Liver (tissue), 9 donors: ENCODE data around the gene RBM33. TPM values are rescaled to one million over a fixed set of nuclear protein-coding genes. Genes with fewer than 3 reads are reported as not detected.

Experiments
- DNase-seq: peaks from one replicate; pipeline ENCODE4 v3.0.0-alpha.2; 2017; ENCODE audit warnings: low spot score
- H3K27ac ChIP-seq, 2 donors: one replicate each; pipeline ENCODE4 v1.7.0; 2013; ENCODE audit warnings: inconsistent platforms in 2 of 2, low read length in 2 of 2, control low read depth in 1 of 2, low read depth in 1 of 2, mild to moderate bottlenecking in 1 of 2
- H3K27me3 ChIP-seq, 4 donors: one replicate each; pipeline versions ENCODE4 v1.6.1 to v1.7.0; 2013; ENCODE audit warnings: low read length in 3 of 4, inconsistent platforms in 1 of 4, mild to moderate bottlenecking in 1 of 4, moderate library complexity in 1 of 4; ENCODE audit not compliant: control insufficient read depth in 4 of 4, insufficient read depth in 4 of 4
- H3K36me3 ChIP-seq, 4 donors: one replicate each; pipeline versions ENCODE4 v1.6.1 to v1.7.0; 2013; ENCODE audit warnings: low read length in 3 of 4, mild to moderate bottlenecking in 3 of 4, low read depth in 1 of 4, moderate library complexity in 1 of 4; ENCODE audit not compliant: control insufficient read depth in 4 of 4, insufficient read depth in 3 of 4
- H3K4me1 ChIP-seq, 4 donors: one replicate each; pipeline versions ENCODE4 v1.6.1 to v1.7.0; 2013; ENCODE audit warnings: low read length in 3 of 4, mild to moderate bottlenecking in 3 of 4, moderate library complexity in 1 of 4; ENCODE audit not compliant: control insufficient read depth in 4 of 4, insufficient read depth in 4 of 4
- H3K4me3 ChIP-seq, 3 donors: one replicate each; pipeline versions ENCODE4 v1.6.1 to v1.7.0; 2013; ENCODE audit warnings: low read length in 3 of 3, control low read depth in 1 of 3, low read depth in 1 of 3, mild to moderate bottlenecking in 1 of 3
- H3K9ac ChIP-seq, 2 donors: one replicate each; pipeline ENCODE4 v1.7.0; 2013; ENCODE audit warnings: low read length in 2 of 2, mild to moderate bottlenecking in 2 of 2, moderate library complexity in 2 of 2, control low read depth in 1 of 2, low read depth in 1 of 2
- H3K9me3 ChIP-seq, 4 donors: one replicate each; pipeline versions ENCODE4 v1.6.1 to v1.7.0; 2013; ENCODE audit warnings: low read length in 3 of 4; ENCODE audit not compliant: control insufficient read depth in 4 of 4
- EGR1 ChIP-seq, 2 donors: IDR thresholded peaks; 2 replicates each; pipeline ENCODE4 v1.6.1; 2016 to 2018; ENCODE audit warnings: antibody characterized with exemption in 2 of 2, low read depth in 2 of 2
- FOXA1 ChIP-seq: IDR thresholded peaks from 2 replicates; pipeline ENCODE4 v1.6.1; 2016; ENCODE audit warnings: antibody characterized with exemption
- FOXA2 ChIP-seq: IDR thresholded peaks from 2 replicates; pipeline ENCODE4 v1.6.1; 2016; ENCODE audit warnings: antibody characterized with exemption
- GABPA ChIP-seq, 2 donors: IDR thresholded peaks in 1 of 2; conservative IDR thresholded peaks in 1 of 2; 2 replicates each; pipeline ENCODE4 v1.6.1; 2016; ENCODE audit warnings: antibody characterized with exemption in 2 of 2, mild to moderate bottlenecking in 1 of 2, moderate library complexity in 1 of 2
- HNF4A ChIP-seq, 2 donors: conservative IDR thresholded peaks; 2 replicates each; pipeline ENCODE4 v1.6.1; 2016; ENCODE audit warnings: antibody characterized with exemption in 2 of 2, mild to moderate bottlenecking in 2 of 2
- HNF4G ChIP-seq: IDR thresholded peaks from 2 replicates; pipeline ENCODE4 v1.6.1; 2016; ENCODE audit warnings: antibody characterized with exemption
- JUND ChIP-seq, 2 donors: IDR thresholded peaks; 2 replicates each; pipeline ENCODE4 v1.6.1; 2016; ENCODE audit warnings: antibody characterized with exemption in 2 of 2
- NR2F2 ChIP-seq: IDR thresholded peaks from 2 replicates; pipeline ENCODE4 v1.6.1; 2016; ENCODE audit warnings: antibody characterized with exemption
- RAD21 ChIP-seq, 2 donors: IDR thresholded peaks; 2 replicates each; pipeline ENCODE4 v1.6.1; 2016; ENCODE audit warnings: antibody characterized with exemption in 2 of 2, mild to moderate bottlenecking in 2 of 2
- RXRA ChIP-seq, 2 donors: IDR thresholded peaks; 2 replicates each; pipeline ENCODE4 v1.6.1; 2017 to 2018; ENCODE audit warnings: antibody characterized with exemption in 2 of 2, mild to moderate bottlenecking in 1 of 2
- SP1 ChIP-seq: IDR thresholded peaks from 2 replicates; pipeline ENCODE4 v1.6.1; 2018; ENCODE audit warnings: antibody characterized with exemption, mild to moderate bottlenecking
- TAF1 ChIP-seq: conservative IDR thresholded peaks from 2 replicates; pipeline ENCODE4 v1.6.1; 2016; ENCODE audit warnings: antibody characterized with exemption, mild to moderate bottlenecking
- YY1 ChIP-seq: IDR thresholded peaks from 2 replicates; pipeline ENCODE4 v1.6.1; 2016; ENCODE audit warnings: antibody characterized with exemption, mild to moderate bottlenecking
- WGBS: extraction: QIAGEN DNeasy Blood & Tissue Kit; methylation state at CpG from one replicate; pipeline ENCODE4 v1.1.7; 2013; 5-methylcytosine and 5-hydroxymethylcytosine counted together
- polyA plus RNA-seq, 2 donors: library from polyadenylated mRNA; stranded (reverse) in 1 of 2; unstranded in 1 of 2; fragments of 200-250 nt in 1 of 2; fragments of >200 nt in 1 of 2; fragmentation: Nextera tagmentation in 1 of 2; extraction: Ambion mirVana in 1 of 2; gene quantifications; one replicate each; pipeline versions ENCODE4 v1.2.1 to v1.2.3, GENCODE V29; 2013 to 2015
- total RNA-seq, 2 donors: library from RNA; depleted of rRNA; stranded (reverse); fragments of >200 nt; gene quantifications; one replicate each; pipeline ENCODE4 v1.2.3, GENCODE V29; 2014
- TF ChIP-seq, protein P1 (sequence below): IDR thresholded peaks from 2 replicates; pipeline ENCODE4 v1.6.1; 2016; ENCODE audit warnings: antibody characterized with exemption, mild to moderate bottlenecking
- TF ChIP-seq, protein P2 (sequence below): IDR thresholded peaks from 2 replicates; pipeline ENCODE4 v1.6.1; 2016; ENCODE audit warnings: antibody characterized with exemption
- TF ChIP-seq, protein P3 (sequence below): IDR thresholded peaks from 2 replicates; pipeline ENCODE4 v1.6.1; 2016; ENCODE audit warnings: antibody characterized with exemption
- donor health status: healthy.
- donor health status: healthy.
- donor health status: healthy.
- donor health status: healthy.
- donor health status: healthy.

The RBM33 gene
- total and polyA plus RNA-seq, 4 donors: 7.8 to 48.9 (median 28.2) TPM

DNA sequence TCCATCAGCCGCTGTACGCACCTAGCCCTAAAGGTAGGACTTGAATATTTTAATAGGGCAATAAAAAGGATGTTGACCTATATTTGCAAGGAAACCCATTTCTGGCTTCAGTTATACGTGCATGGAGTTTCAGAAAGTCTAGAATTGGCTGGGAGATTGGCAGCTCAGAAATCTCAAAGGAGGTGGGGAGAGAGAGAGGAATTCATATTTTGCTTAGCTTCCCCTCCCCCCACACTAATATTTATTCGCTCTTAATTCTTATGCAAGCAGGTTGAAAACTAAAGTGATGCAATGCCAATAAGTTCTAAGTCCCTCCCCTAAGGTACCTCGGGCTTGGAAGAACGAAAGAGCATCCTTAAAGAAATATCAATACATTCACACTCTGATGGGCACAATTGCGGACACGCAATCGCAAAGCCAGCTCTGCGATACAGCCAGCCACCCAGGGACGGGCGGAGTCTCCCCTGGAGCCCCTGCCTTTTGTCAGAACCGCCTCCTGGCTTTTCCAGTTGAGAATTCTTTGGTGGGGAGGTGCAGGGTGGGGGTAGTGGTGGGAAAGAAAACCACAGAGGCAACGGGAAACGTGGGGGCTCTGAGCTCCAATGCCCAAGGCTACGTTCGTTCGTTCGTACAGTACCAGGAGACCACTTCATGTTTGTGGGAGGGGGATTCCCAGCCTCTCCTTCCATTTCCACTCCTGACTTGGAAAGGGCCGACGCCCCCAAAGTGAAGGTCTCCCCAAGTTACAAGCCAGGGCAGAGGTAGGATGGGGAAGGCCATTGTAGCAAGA, 166.5 kb downstream of the RBM33 start:
- H3K27ac ChIP-seq: peak overlapping the region; percentile 93 to 99
- TF ChIP-seq HNF4A (conservative IDR thresholded peaks at IDR 0.05): peak; percentile 10 to 13
- TF ChIP-seq, protein P1, sequence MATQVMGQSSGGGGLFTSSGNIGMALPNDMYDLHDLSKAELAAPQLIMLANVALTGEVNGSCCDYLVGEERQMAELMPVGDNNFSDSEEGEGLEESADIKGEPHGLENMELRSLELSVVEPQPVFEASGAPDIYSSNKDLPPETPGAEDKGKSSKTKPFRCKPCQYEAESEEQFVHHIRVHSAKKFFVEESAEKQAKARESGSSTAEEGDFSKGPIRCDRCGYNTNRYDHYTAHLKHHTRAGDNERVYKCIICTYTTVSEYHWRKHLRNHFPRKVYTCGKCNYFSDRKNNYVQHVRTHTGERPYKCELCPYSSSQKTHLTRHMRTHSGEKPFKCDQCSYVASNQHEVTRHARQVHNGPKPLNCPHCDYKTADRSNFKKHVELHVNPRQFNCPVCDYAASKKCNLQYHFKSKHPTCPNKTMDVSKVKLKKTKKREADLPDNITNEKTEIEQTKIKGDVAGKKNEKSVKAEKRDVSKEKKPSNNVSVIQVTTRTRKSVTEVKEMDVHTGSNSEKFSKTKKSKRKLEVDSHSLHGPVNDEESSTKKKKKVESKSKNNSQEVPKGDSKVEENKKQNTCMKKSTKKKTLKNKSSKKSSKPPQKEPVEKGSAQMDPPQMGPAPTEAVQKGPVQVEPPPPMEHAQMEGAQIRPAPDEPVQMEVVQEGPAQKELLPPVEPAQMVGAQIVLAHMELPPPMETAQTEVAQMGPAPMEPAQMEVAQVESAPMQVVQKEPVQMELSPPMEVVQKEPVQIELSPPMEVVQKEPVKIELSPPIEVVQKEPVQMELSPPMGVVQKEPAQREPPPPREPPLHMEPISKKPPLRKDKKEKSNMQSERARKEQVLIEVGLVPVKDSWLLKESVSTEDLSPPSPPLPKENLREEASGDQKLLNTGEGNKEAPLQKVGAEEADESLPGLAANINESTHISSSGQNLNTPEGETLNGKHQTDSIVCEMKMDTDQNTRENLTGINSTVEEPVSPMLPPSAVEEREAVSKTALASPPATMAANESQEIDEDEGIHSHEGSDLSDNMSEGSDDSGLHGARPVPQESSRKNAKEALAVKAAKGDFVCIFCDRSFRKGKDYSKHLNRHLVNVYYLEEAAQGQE: no peak
- peaks cover 0 to 2% (median under 1%) of the 10 kb centered on the region in 4 donors for H3K36me3 ChIP-seq
- peak overlapping the region in 2 of 3 donors; percentile 80 to 81 for H3K4me3 ChIP-seq
- 12% methylated on average over 21 of the region's 21 CpGs for WGBS
- H3K27me3 ChIP-seq: peaks cover 0 to 3% (median 0%) of the 10 kb centered on the region in 4 donors
- DNase-seq: no peak
- peaks cover 11 to 71% (median 43%) of the 10 kb centered on the region in 4 donors for H3K4me1 ChIP-seq
- no peak overlapping the region for H3K9ac ChIP-seq
- H3K9me3 ChIP-seq: no peaks in the 10 kb centered on the region

DNA sequence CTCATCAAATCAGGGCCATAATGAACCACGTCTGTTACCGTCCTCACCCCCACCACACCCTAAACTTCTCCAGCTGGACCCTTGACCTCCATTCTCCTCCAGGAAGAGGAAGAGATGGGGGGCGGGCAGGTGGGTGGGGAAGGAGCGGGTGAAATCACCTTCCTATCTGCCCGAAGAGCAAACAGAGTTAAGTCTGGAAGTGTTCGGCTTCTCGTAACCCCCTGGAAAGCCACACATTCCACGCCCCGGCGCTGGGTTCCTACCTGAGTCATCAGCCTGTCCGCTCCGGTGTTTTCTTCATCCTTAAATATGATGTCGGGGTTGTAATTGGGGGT, 167.1 kb downstream of the RBM33 start:
- 5% methylated on average over 13 of the region's 13 CpGs for WGBS
- no peak for TF ChIP-seq FOXA1
- TF ChIP-seq YY1: no peak
- TF ChIP-seq JUND (IDR thresholded peaks at IDR 0.05): no peak
- TF ChIP-seq RAD21 (IDR thresholded peaks at IDR 0.05): no peak
- no peak for TF ChIP-seq FOXA2
- TF ChIP-seq HNF4G: no peak
- no peak for TF ChIP-seq NR2F2
- TF ChIP-seq, protein P2, sequence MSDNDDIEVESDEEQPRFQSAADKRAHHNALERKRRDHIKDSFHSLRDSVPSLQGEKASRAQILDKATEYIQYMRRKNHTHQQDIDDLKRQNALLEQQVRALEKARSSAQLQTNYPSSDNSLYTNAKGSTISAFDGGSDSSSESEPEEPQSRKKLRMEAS: no peak
- TF ChIP-seq, protein P3, sequence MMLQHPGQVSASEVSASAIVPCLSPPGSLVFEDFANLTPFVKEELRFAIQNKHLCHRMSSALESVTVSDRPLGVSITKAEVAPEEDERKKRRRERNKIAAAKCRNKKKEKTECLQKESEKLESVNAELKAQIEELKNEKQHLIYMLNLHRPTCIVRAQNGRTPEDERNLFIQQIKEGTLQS: no peak
- no peak for TF ChIP-seq EGR1 (IDR thresholded peaks at IDR 0.05; ENCODE audit: low read depth in 2 of 2)
- no peak for TF ChIP-seq SP1
- no peak for TF ChIP-seq GABPA (IDR thresholded peaks at IDR 0.05 in 1 of 2, conservative IDR thresholded peaks at IDR 0.05 in 1 of 2)
- no peak for TF ChIP-seq RXRA (IDR thresholded peaks at IDR 0.05)
- TF ChIP-seq TAF1: no peak
- TF ChIP-seq, protein P1: no peak
- no peak for TF ChIP-seq HNF4A (conservative IDR thresholded peaks at IDR 0.05)
- no peaks in the 10 kb centered on the region for H3K36me3 ChIP-seq
- H3K27ac ChIP-seq: no peak overlapping the region
- H3K4me3 ChIP-seq: peak overlapping the region in 2 of 3 donors; percentile 58 to 63
- DNase-seq: no peak
- H3K9ac ChIP-seq: no peak overlapping the region
- H3K4me1 ChIP-seq: peaks cover 11 to 66% (median 43%) of the 10 kb centered on the region in 4 donors
- no peaks in the 10 kb centered on the region for H3K9me3 ChIP-seq
- H3K27me3 ChIP-seq: peaks cover 0 to 3% (median 0%) of the 10 kb centered on the region in 4 donors
